GM18868 (cell line): ENCODE measurements around the gene FILIP1L.
A peak's percentile ranks its signal among the peaks of the same experiment; 100 is the strongest.
"Not testable (repeated sequence)": the region's sequence is repeated elsewhere in the genome, so short reads cannot be mapped to it uniquely, and the experiment has no call there.

Experiments
- ATAC-seq: cut with Tn5 transposase; IDR thresholded peaks from one replicate; pipeline ENCODE4 v1.9.1; 2021; ENCODE audit warnings: mild to moderate bottlenecking, moderate library complexity; ENCODE audit not compliant: unreplicated experiment

FILIP1L gene

DNA sequence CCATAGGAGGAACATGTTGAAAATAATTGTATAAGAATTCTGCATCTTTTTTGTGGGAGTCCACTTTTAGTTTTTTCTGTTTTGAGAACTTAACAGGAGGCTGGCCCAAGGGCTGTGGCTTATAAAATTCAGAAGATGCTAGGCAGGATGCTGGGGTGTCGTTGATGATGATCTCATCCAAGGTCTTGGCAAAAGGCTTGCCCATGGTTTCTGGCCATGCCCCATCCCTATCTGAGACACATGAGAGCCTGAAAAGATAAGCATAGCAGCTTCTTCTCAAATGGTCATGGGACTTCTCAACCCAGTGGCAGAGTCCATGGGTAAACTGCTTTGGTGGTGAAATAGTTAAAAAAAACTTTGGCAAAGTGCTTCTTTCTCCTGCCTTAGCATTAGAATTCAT lies 261.4 kb downstream of the FILIP1L start:
- ATAC-seq, result no peak

DNA sequence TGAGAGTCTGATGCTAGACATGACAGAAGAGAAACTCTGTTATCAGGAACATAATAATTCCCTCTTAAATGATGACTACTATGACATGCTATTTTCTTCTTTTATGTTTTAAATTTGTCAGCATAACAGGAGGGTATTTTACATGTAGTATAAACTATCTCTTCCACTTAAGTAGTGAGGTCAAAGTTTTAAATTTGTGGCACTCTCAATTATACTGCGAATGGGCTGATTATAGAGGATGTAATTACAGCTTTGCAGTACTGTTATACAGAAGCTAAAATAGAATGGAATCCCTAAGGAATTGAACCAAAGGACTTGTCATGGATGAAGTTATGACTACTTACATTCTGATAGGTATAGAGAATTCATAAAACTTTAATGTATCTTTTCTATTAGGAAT lies 262.3 kb downstream of the FILIP1L start:
- ATAC-seq, result no peak

DNA sequence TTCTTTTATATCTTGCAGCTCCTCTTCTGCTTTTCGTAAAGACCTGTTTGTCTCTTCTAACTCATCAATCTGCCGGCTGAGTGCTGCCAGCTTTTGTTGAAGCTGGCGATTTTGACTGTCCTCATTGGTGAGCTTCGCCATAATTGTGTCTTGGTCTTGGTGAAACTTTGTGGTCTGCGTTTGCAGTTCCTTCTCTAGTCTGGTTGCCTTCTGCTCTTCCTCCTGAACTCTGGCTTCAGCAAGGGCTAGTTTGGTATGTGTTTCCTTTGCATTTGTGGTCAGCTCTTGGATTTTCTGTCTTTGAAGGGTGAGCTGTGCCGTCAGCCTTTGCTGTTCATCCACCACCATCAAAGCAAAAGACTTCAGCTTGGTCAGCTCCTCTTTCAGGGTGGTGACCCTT lies 263.7 kb downstream of the FILIP1L start:
- ATAC-seq, result no peak

DNA sequence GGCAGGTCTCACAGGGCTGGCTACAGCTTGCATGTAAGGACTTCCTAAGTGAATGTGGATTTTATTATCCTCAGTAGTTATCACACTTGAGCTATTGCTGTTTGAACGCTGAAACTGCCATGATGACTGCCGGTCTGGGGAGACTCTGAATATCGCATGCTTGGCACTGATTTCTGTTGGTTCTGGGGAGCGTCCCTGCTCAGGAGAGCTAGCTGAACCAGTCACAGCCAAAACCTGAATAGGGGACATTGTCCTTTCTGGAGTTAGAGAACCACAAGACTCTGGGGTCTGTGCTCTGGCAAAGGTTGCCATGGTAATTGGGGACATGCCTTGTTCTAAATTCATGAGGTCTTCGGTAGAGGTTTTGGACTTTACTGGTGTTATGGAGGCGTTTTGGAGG lies 265.9 kb downstream of the FILIP1L start:
- no peak for ATAC-seq

DNA sequence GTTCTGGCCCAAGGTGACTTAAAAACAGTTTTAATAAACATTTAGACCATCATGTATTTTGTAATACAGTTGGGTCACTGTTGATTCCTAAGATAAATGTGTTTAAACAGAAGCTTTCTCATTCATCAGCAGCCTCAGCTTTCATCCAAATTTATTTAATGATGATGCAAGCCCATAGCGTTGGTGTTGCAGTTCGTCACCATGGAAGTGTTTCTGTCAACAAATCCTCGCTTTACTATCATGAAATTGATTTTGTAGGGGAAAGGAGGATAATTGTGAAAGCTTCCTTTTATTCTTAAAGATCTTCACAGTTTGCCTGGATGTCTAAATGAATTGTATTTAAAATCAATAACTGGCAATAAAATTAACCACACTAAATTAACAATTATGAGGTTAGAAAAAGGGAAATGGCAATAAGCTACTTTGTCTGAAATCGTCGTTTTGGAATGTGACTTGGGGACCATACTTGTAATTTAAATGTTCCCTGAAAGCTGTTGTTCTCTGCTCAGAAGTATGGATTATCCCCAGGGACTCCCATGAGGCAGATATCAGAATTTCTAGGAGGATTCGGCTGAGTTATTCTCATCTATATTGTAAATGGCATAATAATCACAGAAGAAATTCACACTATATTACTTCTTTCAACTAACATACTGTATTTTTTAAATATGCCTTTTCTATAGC lies 267.7 kb downstream of the FILIP1L start:
- ATAC-seq, result no peak

DNA sequence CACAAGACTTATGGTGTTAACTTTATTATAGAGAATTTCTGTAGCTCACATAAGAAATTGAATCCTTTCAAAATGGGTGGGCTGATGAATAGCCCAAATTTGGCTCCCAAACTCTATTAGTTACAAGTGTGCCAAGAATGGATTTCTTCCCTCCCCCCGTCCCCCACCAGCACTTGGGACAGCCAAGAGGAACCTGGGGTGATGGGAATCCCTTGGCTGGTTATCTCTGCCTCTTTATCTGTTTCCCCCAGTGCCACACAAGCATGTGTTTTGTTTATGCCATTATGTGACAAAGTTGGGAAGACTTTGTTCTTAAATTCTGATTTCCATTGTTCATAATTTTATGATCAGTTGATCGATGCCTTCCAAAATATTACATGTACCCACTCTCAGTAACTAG lies 268.3 kb downstream of the FILIP1L start:
- no peak for ATAC-seq

DNA sequence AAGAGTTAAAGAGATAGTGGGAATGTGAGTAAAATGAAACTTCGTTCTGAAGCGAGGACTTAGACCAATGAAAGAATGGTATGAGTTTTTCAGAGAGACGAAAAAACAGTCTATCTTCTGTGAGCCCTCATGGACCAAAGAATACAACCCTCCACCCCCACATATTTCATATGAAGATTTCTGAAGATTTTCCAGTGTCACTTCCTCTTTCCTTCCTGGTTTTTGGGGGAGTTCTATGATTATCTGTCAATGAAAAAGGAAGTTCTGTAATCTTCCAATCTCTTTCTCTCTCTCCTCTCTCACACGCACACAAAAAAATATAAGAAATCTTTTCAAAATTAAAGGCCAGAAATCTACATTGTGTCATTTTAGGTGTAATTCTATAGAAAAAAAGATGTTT lies 269.0 kb downstream of the FILIP1L start:
- ATAC-seq, result peak; percentile 24

DNA sequence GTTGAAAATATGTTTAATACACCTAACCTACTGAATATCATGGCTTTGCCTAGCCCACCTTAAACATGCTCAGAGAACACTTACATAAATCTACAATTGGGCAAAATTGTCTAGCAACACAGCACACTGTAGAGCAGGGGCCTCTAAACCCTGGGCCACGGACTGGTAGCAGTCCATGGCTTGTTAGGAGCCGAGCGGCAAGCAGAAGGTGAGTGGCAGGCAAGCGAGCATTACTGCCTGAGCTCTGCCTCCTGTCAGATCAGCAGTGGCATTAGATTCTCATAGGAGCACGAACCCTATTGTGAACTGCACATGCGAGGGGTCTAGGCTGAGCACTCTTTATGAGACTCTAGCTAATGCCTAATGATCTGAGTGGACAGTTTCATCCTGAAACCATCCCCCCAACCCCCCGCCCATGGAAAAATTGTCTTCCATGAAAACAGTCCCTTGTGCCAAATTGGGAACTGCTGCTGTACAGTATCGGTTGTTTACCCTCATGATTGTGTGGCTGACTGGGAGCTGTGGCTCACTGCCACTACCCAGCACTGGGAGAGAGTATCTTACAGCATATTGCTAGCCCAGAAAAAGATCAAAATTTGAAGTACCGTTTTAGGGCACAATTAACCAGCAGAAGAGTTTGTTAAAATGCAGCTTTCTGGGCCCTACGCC lies 270.6 kb downstream of the FILIP1L start:
- ATAC-seq, result no peak

DNA sequence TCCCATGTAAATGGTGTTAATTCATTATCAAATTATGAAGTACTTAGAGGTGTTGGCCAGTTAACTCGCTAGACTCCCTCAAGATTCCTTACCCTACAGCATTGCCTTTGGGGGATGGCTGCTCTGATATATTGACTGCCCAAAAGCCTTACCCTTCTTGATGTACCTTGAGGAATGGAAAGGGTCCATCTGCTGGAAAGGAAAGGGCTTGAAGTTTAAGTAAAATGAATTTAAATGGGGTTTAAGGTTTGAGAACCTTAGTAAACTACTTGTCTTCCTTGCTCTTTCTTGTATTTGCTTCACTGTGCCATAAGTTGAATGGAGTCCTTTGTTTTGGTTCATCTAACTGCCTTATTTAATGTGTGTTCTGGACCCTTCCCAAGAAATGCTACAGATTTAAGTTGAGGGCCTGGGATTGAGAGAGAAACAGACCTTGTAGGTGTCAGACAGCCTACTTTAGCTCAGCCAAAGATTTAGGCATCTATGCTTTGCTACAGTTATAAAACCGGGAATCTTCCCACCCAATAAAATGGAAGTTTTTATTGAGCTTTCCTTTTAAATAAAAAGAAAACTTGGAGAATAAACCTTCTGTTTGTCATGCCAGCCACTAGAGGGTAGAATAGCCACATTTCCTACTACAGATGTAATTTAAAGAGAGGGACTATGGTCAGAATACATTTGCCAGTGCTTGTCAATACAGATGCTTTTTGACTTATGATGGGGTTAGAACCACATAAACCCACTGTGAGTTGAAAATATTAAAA lies 271.3 kb downstream of the FILIP1L start:
- ATAC-seq, result peak; percentile 61

DNA sequence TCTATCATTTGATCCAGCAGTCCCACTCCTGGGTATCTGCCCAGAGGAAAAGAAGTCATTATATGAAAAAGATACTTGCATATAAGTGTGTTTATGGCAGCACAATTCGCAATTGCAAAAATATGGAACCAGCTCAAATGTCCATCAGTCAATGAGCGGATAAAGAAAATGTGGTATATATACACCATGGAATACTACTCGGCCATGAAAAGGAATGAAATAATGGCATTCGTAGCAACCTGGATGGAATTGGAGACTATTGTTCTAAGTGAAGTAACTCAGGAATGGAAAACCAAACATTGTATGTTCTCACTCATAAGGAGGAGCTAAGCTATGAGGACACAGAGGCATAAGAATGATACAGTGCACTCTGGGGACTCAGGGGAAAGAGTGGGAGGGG lies 272.4 kb downstream of the FILIP1L start:
- ATAC-seq, result not testable (repeated sequence)

DNA sequence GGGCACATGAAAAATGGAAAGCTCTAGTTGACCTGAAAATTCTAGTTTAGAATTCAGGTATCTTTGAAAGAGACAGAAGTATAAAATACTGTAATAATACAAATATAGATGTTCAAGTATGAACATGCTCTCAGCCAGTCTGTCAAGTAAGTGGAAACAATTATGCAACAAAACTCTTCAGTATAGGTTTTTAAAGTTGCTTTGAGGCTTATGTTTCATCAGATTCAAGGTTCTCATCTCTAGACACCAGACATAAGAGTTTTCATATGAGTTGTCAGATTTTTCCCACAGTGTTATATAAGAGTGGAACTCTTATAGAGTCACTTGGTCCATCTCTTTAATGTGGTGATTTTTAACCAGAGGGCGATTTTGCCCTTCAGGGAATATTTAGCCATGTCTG lies 274.7 kb downstream of the FILIP1L start:
- ATAC-seq, result no peak

DNA sequence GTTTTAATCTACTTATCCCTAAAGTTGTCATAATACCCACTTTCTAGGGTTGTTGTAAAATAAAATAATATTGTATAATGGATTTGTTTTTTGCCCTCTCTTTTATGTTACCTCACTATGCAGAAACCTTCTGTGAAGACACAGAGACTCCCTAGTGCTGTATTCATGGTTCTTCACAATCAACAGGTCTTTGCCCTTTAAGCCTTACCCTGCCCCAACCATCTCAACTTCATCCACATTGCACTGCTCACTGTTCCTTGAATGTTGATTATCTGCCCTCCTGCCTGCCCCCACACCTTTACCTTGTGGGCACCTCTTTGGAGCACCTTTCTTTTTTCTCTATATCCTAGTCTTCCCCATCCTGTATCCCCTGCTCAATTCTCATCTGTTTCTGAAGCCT lies 275.5 kb downstream of the FILIP1L start:
- ATAC-seq, result no peak

DNA sequence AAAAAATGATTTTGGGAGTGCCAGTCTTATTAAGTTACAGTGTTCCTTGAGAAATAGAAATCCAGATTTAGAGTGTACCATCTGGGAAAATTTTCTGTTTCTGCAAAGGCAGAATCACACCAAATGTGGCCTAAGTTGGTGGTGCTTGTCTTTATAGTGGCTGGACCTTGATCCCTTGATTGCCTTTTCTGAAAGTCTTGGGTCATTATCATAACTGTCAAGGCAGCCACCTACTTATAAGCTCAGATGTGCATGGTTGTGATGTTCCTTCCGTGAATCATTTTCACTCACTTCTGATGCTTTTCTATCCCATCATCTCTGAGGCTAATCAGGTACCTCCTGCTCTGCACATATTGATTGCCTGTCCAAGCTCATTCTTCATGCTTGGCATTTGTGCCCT lies 276.6 kb downstream of the FILIP1L start:
- no peak for ATAC-seq

DNA sequence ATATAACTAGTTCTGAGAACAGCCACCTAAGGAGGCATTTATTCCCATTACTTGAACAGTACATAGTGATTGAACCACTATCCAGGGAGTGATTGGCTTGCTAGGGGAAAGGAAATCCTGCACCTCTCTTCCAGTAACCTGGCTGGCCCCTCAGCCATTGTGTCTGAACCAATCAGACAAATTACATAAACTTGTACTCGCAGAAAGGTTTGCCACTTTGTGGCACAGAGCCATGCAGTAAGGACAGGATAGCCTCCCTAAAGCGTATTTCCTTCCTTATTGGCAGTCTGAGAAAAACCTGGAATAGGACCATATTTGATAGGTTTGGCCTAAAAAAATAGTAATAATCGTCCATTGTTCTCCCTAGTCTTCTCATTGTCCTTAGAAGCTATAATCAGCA lies 277.6 kb downstream of the FILIP1L start:
- ATAC-seq, result no peak

DNA sequence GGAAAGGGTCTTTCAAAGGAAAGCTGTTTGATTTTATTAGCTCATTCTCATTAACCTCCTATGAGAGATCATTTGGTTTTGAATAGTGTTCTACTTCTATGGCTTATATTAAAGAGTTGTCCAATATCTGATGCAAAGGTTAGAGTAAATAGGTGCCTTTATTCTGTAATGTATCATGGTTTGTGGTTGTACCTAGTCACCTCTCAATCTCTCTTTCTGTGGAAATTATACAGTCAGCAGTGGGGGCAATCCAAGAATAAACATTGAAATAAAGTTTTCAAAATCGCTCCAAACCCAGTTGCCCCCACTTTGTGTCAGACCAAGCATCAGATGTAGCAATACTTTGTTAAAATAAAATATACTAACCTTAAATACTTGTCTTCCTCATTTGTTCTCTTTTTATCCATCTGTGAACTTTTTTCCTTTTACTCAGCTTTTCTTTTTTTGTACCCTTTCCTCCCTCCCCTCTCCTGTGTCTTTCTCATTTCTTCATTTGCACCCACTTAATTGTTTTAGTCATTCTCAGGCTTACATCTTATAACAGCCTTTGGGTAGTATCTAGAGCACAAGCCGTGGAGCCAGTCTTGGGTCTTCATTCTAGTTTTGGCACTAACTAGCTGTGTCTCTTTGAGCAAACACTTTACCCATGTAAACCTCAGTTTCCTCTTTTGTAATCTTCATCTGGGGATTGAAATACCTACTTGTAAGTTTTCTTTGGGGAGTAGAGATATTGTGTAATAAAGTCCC lies 279.9 kb downstream of the FILIP1L start:
- ATAC-seq, result no peak

DNA sequence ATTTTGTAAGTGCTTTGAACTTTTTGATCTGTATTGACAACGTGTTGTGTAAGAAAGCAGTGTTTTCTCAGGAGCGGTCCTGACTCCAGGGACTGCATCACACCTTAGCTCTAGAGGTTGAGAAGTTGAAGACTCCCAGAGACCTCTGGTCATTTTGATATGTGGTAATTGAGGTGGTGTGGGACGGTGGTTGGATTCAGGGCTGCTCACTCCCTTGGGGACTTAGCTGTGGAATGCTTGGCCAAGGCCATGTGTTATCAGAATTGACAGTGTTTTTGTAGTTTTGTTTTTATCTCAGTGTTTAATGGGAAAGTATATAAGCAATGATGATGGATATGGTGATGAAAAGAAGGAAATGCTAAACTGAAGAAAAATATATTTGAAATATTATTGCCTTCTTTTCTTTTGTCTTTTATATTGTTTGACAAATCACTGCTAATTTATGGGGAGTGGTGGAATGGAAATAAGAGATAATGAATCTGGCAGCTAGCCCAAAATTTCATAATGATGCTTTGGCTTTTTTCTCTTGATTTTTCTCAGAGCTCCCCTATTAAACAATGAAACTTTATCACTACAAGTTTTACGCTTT lies 280.6 kb downstream of the FILIP1L start:
- ATAC-seq, result no peak

DNA sequence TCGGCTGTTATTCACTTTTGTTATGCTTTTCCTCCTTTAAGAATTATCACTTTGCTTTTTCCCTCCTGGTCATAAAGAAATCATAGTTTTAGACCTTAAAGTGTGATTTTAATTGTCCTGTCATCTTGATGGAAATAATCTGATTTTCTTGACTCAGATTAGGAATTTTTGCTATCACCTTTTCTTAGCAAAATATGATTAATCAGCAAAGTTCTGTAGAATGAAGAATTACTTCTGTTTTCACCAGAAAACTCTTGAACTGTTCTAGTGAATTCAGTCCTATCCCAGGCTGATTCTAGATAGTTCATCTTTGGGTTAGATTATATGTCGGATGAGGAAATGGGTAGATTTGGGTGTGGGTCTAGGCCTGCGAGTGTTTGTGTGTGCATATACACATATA lies 284.5 kb downstream of the FILIP1L start:
- ATAC-seq, result no peak

DNA sequence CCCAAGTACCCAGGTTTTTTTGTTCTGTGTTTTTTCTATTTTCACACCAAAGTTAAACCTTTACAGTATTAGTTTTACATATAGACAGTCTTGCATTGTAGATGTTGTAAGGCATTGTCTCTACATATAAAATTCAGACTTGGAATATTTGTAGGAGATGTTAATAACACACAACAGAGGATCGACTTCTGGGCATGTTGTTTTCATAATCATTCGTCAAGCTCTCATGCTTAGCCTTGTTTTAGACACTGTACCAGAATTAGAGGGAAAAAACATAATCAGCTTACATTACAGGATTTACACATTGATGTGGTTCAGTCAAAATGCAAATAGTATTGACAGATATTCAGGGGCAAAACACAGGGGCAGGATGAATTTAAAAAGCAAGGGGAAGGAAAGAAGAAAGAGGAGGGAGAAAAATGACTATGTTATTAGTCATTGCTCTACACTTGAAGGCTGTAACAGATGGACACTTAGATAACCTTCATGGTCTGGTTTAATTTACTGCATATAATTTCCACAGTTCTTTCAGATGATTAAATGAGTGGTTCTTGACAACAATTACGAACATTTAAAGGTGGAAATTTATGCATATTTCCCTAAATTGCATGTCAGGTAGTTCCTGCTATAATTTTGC lies 289.2 kb downstream of the FILIP1L start:
- no peak for ATAC-seq

DNA sequence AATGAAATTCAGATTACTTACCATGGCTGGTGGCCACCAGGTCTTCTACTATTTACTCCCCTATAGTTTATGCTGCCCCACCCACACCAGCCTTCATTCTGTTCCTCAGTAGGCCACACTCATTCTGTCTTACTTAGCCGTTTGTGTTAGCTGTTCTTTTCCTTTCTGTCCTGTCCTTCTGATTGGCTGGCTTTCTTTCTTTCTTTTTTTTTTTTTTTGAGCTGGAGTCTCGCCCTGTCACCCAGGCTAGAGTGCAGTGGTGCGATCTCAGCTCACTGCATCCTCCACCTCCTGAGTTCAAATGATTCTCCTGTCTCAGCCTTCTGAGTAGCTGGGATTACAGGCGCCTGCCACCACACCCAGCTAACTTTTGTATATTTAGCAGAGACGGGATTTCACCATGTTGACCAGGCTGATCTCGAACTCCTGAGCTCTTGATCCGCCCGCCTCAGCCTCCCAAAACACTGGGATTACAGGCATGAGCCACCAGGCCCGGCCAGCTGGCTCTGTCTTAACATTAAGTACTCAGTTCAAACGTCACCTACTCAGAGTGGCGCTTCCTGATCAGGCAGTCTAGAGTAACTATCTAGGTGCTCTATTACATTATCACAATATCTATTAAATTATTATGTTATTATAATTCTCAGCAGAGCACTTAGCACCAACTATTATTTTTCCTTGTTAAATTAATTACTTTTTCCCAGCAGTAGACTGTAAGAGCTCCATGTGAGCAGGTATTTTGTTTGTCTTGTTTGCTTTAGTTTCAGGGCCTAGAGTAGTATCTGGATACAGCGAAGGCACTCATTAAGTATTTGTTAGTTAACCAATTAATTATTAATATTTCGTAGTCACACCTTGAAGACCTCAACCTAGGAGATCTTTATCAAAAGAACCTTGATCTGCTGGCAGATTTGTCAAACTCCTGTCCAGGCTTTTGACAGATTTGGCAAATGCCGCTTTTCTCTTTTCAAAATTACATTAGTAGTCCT lies 290.3 kb downstream of the FILIP1L start:
- ATAC-seq, result no peak
